Activated T-helper 2 cell treated with anti-CD3 and anti-CD28 coated beads, Interferon-gamma antibody, Interleukin-2, Interleukin-4, amounts not matched to agents 10 μg/mL and 5 μg/mL and 100 μg/mL, durations not matched to agents 14 hours and 24 hours and 36 hours (primary cell): Measurements from ENCODE around the gene OSER1. TPM values are rescaled to one million over a fixed set of nuclear protein-coding genes. Genes with fewer than 3 reads are reported as not detected.
"Not testable (repeated sequence)": the region's sequence is repeated elsewhere in the genome, so short reads cannot be mapped to it uniquely, and the experiment has no call there.

Experiments
- DNase-seq: peaks from one replicate; pipeline ENCODE4 v3.0.0; 2021; ENCODE audit warnings: low spot score
- H3K27ac Mint-ChIP-seq: one replicate; pipeline ENCODE4 v1.8.0; 2021; ENCODE audit warnings: mixed read lengths
- H3K27me3 Mint-ChIP-seq: one replicate; pipeline ENCODE4 v1.8.0; 2021; ENCODE audit warnings: low read depth, mixed read lengths
- H3K36me3 Mint-ChIP-seq: one replicate; pipeline ENCODE4 v1.8.0; 2021; ENCODE audit warnings: low read depth, mixed read lengths
- H3K4me1 Mint-ChIP-seq: one replicate; pipeline ENCODE4 v1.8.0; 2021; ENCODE audit warnings: low read depth, mixed read lengths
- H3K4me3 Mint-ChIP-seq: one replicate; pipeline ENCODE4 v1.8.0; 2021; ENCODE audit warnings: low read depth, mild to moderate bottlenecking, moderate library complexity, mixed read lengths
- H3K9me3 Mint-ChIP-seq: one replicate; pipeline ENCODE4 v1.8.0; 2021; ENCODE audit warnings: mixed read lengths
- intact Hi-C: fragments of 100-400 bp; cut with micrococcal nuclease; formaldehyde crosslinking; loops from one replicate; pipeline ENCODE4 v1.15.1; 2023
- total RNA-seq: library from RNA; stranded (reverse); gene quantifications from 2 replicates; pipeline ENCODE4 v1.2.3, GENCODE V29; 2022

OSER1 gene
- total RNA-seq, 1 donor from 2014 or later = 22.4 TPM

GRCh38 chr20:44207126-44207723 lies 3.3 kb downstream of the OSER1 start:
- Mint-ChIP-seq H3K4me3 (no peak overlapping the region), H3K27ac (no peak overlapping the region), H3K36me3 (peaks cover 36% of the 10 kb centered on the region), H3K27me3 (no peaks in the 10 kb centered on the region), H3K4me1 (peaks cover 53% of the 10 kb centered on the region), H3K9me3 (no peaks in the 10 kb centered on the region)
- DNase-seq = no peak
- intact Hi-C loops = no loop called here

DNA sequence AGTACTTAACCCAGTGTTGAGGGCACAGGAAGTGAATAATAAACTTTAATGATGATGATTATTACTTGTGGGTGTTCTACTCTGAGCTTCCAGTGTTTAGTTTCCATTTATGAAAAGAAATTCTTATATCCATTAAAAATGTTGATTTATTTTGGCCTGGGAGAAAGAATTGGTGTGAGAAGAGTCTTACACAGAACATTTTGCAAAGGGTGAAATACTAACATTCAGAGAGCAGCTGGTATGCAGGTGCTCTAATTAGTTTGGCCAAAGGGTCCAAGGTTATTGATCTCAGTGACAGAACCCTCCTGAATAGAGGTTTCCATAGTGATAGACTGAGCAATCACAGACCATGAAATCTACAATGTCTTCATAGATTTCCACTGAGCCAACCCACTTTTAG lies 4.4 kb downstream of the OSER1 start:
- intact Hi-C loops = no loop called here
- DNase-seq = no peak
- H3K36me3 Mint-ChIP-seq = peaks cover 46% of the 10 kb centered on the region
- no peaks in the 10 kb centered on the region for H3K27me3 Mint-ChIP-seq
- H3K27ac Mint-ChIP-seq = no peak overlapping the region
- H3K4me3 Mint-ChIP-seq = no peak overlapping the region
- H3K4me1 Mint-ChIP-seq = peaks cover 44% of the 10 kb centered on the region
- no peaks in the 10 kb centered on the region for H3K9me3 Mint-ChIP-seq

DNA sequence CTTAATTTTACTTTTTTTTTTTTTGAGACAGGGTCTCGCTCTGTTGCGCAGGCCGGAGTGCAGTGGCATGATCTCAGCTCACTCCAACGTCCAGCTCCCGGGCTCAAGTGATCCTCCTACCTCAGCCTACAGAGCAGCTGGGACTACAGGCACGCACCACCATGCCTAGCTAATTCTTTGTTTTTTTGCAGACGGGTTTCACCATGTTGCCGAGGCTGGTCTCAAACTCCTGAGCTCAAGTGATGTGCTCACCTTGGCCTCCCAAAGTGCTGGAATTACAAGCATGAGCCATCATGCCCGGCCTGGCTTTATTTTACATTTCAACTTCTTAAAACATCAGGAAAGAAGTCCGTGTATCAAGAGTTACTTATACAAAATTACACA lies 5.7 kb downstream of the OSER1 start:
- H3K27me3 Mint-ChIP-seq = no peaks in the 10 kb centered on the region
- H3K36me3 Mint-ChIP-seq = peaks cover 59% of the 10 kb centered on the region
- intact Hi-C loops = no loop called here
- peaks cover 4% of the 10 kb centered on the region for H3K9me3 Mint-ChIP-seq
- no peak overlapping the region for H3K4me3 Mint-ChIP-seq
- no peak overlapping the region for H3K27ac Mint-ChIP-seq
- peaks cover 52% of the 10 kb centered on the region for H3K4me1 Mint-ChIP-seq
- DNase-seq = no peak

DNA sequence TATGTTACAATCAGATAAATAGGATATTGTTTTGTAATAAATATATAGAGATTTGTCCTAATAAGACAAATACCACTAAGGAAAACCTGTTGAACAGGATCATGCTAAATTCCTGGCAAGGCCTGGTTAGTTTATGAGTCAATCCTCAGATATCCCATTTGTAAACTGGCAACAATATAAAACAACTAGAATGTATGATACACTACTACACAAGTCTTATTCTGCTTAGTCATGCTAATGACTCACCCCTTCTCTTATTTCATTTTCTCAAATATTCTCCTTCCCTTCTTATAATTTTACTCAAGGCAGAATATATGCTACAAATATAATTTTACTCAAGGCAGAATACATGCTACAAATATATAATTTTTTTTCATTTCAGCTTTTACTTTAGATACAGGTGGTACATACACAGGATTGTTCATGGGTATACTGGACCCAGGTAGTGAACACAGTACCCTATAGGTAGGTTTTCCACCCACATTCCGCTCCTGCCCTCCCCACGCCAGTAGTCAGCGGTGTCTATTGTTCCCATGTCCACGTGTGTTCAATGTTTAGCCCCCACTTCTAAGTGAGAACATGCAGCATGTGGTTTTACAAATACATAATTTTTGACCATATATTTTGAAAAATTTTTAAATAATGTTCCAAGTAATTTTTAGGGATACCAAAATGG lies 6.3 kb downstream of the OSER1 start:
- H3K36me3 Mint-ChIP-seq = peaks cover 64% of the 10 kb centered on the region
- no peak overlapping the region for H3K27ac Mint-ChIP-seq
- peaks cover 52% of the 10 kb centered on the region for H3K4me1 Mint-ChIP-seq
- H3K27me3 Mint-ChIP-seq = no peaks in the 10 kb centered on the region
- intact Hi-C loops = no loop called here
- H3K4me3 Mint-ChIP-seq = no peak overlapping the region
- DNase-seq = no peak
- H3K9me3 Mint-ChIP-seq = peaks cover 4% of the 10 kb centered on the region

DNA sequence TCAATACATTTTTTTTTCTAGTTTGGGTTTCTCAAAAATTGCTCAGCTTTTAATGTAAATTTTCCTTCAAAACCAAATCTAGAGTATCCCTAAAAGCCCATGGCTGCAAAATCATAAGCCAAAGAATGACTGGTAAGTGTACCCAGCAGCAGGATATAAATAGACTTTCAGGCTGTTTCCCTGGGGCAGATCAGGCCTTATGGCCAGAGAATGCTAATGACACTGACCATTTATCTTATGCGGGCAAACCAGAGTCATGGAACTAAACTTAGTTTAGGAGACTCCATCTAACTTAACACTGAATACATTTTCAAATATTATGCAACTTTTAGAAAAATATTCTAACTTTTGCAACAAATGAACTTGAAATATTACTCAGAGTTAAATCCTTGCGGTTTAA lies 7.4 kb downstream of the OSER1 start:
- Mint-ChIP-seq H3K9me3 (peaks cover 4% of the 10 kb centered on the region), H3K36me3 (peaks cover 71% of the 10 kb centered on the region), H3K27me3 (no peaks in the 10 kb centered on the region), H3K4me1 (peaks cover 48% of the 10 kb centered on the region), H3K27ac (no peak overlapping the region), H3K4me3 (no peak overlapping the region)
- intact Hi-C loops = no loop called here
- no peak for DNase-seq

- no peaks in the 10 kb centered on the region for H3K27me3 Mint-ChIP-seq
- H3K9me3 Mint-ChIP-seq = peaks cover 4% of the 10 kb centered on the region
- H3K4me3 Mint-ChIP-seq = no peak overlapping the region
- peaks cover 34% of the 10 kb centered on the region for H3K4me1 Mint-ChIP-seq
- no peak for DNase-seq
- no peak overlapping the region for H3K27ac Mint-ChIP-seq
- intact Hi-C loops = no loop called here
- H3K36me3 Mint-ChIP-seq = peaks cover 74% of the 10 kb centered on the region
Measured at GRCh38 chr20:44200983-44201382, 9.6 kb downstream of the OSER1 start.

DNA sequence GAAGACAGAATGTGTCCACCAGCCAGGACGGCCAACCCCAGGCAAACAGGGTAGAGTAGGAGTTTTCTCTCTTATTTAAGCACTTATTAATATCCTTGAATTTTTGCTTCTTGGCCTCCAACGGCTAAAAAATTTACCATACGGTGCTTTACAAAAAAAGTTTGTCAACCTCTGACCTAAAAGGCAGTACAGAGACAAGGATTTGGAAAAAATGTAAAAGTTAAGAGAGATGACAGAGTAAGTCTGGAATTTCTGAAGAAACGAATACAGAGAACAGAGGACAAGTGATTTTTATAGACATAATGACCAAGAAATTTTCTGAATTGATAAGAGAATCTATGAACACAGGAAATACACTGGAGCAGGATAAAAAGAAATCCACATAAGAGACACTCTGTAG lies 10.2 kb downstream of the OSER1 start:
- DNase-seq = no peak
- intact Hi-C loops = no loop called here
- no peak overlapping the region for H3K4me3 Mint-ChIP-seq
- no peaks in the 10 kb centered on the region for H3K27me3 Mint-ChIP-seq
- H3K27ac Mint-ChIP-seq = no peak overlapping the region
- H3K36me3 Mint-ChIP-seq = peaks cover 76% of the 10 kb centered on the region
- H3K9me3 Mint-ChIP-seq = peaks cover 4% of the 10 kb centered on the region
- peaks cover 37% of the 10 kb centered on the region for H3K4me1 Mint-ChIP-seq

DNA sequence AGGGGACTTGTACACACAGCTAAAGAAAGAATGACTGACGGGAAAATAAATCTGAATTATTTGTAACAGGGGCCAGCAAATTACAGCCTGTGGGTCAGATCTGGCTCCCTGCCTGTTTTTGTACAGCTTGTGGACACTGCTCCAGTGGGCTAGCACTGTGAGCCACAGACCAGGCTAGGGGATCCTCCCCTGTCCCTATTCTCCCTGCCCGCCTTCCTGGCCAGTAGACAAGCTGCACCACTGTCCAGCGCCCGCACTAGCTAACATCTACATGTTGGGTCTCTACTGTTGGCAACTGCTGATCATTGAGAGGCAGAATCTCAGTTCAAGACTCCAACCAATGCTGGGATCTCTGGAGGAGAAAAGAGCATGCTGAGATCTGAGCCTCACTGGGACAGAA lies 10.7 kb downstream of the OSER1 start:
- Mint-ChIP-seq H3K27me3 (no peaks in the 10 kb centered on the region), H3K9me3 (peaks cover 4% of the 10 kb centered on the region), H3K27ac (peak overlapping the region; percentile 92), H3K36me3 (peaks cover 76% of the 10 kb centered on the region), H3K4me3 (no peak overlapping the region), H3K4me1 (peaks cover 37% of the 10 kb centered on the region)
- intact Hi-C loops = no loop called here
- DNase-seq = no peak

DNA sequence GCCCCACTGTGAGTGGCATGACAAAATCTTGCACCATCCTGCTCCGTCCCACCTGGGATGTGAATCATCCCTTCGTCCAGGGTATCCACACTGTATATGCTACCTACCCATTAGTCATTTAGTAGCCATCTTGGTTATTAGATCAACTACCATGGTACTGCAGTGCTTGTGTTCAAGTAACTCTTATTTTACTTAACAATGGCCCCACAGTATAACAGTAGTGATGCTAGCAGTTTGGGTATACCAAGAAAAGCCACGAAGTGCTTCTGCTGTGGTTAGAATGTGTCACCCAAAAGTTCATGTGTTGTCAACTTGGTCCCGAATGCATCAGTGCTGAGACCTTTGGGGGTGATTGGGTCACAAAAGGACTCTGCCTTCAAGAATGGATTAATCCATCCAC lies 11.7 kb downstream of the OSER1 start:
- DNase-seq = peak; percentile 41
- intact Hi-C loops = no loop called here
- H3K27ac Mint-ChIP-seq = peak overlapping the region; percentile 92
- peaks cover 72% of the 10 kb centered on the region for H3K36me3 Mint-ChIP-seq
- H3K4me1 Mint-ChIP-seq = peaks cover 33% of the 10 kb centered on the region
- peak overlapping the region; percentile 37 for H3K4me3 Mint-ChIP-seq
- peaks cover 4% of the 10 kb centered on the region for H3K9me3 Mint-ChIP-seq
- no peaks in the 10 kb centered on the region for H3K27me3 Mint-ChIP-seq

- Mint-ChIP-seq H3K27ac (no peak overlapping the region), H3K9me3 (peaks cover 4% of the 10 kb centered on the region)
Measured at GRCh38 chr20:44196271-44196670, 14.3 kb downstream of the OSER1 start.

GRCh38 chr20:44195605-44196004 lies 15.0 kb downstream of the OSER1 start:
- H3K27me3 Mint-ChIP-seq = peaks cover 5% of the 10 kb centered on the region
- intact Hi-C loops = no loop called here
- peaks cover 23% of the 10 kb centered on the region for H3K4me1 Mint-ChIP-seq
- peaks cover 2% of the 10 kb centered on the region for H3K9me3 Mint-ChIP-seq
- no peak for DNase-seq
- peaks cover 43% of the 10 kb centered on the region for H3K36me3 Mint-ChIP-seq
- H3K4me3 Mint-ChIP-seq = no peak overlapping the region
- H3K27ac Mint-ChIP-seq = peak overlapping the region; percentile 8

More at GRCh38 chr20:44196271-44196670, 14.3 kb downstream of the OSER1 start:
- Mint-ChIP-seq H3K27me3 (peaks cover 2% of the 10 kb centered on the region), H3K4me3 (no peak overlapping the region), H3K36me3 (peaks cover 49% of the 10 kb centered on the region), H3K4me1 (peaks cover 28% of the 10 kb centered on the region)
- no peak for DNase-seq
- intact Hi-C loops = no loop called here

- no peak overlapping the region for H3K27ac Mint-ChIP-seq
- no peak overlapping the region for H3K4me3 Mint-ChIP-seq
- H3K27me3 Mint-ChIP-seq = peaks cover 12% of the 10 kb centered on the region
- peaks cover 25% of the 10 kb centered on the region for H3K36me3 Mint-ChIP-seq
- peaks cover 7% of the 10 kb centered on the region for H3K4me1 Mint-ChIP-seq
- DNase-seq = no peak
- no peaks in the 10 kb centered on the region for H3K9me3 Mint-ChIP-seq
- intact Hi-C loops = loop anchor here (5.0 kb wide), 1 partner anchor 56 kb away; no protein-coding TSS in a partner anchor
Measured at GRCh38 chr20:44193801-44194200, 16.8 kb downstream of the OSER1 start.

DNA sequence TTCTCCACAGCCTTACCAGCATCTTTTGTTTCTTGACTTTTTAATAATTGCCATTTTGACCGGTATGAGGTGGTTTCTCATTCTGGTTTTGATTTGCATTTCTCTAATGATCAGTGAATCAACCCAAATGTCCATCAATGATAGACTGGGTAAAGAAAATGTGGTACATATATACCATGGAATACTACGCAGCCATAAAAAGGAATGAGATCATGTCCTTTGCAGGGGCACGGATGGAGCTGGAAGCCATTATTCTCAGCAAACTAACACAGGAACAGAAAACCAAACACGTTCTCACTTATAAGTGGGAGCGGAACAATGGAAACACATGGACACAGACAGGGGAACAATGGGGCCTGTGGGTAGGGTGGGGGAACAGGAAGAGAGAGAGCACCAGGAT lies 18.9 kb downstream of the OSER1 start:
- not testable (repeated sequence) for H3K36me3 Mint-ChIP-seq, H3K9me3 Mint-ChIP-seq, H3K4me1 Mint-ChIP-seq, DNase-seq, H3K4me3 Mint-ChIP-seq, H3K27ac Mint-ChIP-seq
- H3K27me3 Mint-ChIP-seq = peaks cover 27% of the 10 kb centered on the region
- intact Hi-C loops = loop anchor here (5.0 kb wide), 1 partner anchor 54 kb away; no protein-coding TSS in a partner anchor
